SW 1271 (cell line): ENCODE data around the gene AMIGO1.

ENCODE experiments used
- DNase-seq, 2 experiments: peaks; one replicate each; lab custom pipeline; 2025; lab: John Stamatoyannopoulos, UW

The AMIGO1 gene

GRCh38 chr1:109502364-109502851 is 7.1 kb downstream of the AMIGO1 start:
- DNase-seq, result no peak

- no peak for DNase-seq
Observed at GRCh38 chr1:109501644-109502363, 7.7 kb downstream of the AMIGO1 start.

GRCh38 chr1:109500941-109501381 is 8.6 kb downstream of the AMIGO1 start:
- DNase-seq, result no peak

GRCh38 chr1:109499661-109500536 is 9.6 kb downstream of the AMIGO1 start:
- DNase-seq, result no peak

- DNase-seq, result no peak
Observed at GRCh38 chr1:109499081-109499480, 10.4 kb downstream of the AMIGO1 start.

- peak in 1 of 2 experiments; percentile 14 for DNase-seq
Observed at GRCh38 chr1:109498161-109498801, 11.2 kb downstream of the AMIGO1 start.

- DNase-seq, result no peak
Observed at GRCh38 chr1:109497449-109498160, 11.9 kb downstream of the AMIGO1 start.

GRCh38 chr1:109495738-109496137 is 13.8 kb downstream of the AMIGO1 start:
- DNase-seq, result no peak

GRCh38 chr1:109493805-109494539 is 15.6 kb downstream of the AMIGO1 start, which contains the start of gene CYB561D1:
TSS of gene CYB561D1 (plus strand) at chr1:109494094. CDS start at chr1:109494140, 46 bp downstream.
- peak in 1 of 2 experiments; percentile 82 for DNase-seq

- DNase-seq, result no peak
Observed at GRCh38 chr1:109493227-109493626, 16.3 kb downstream of the AMIGO1 start.

GRCh38 chr1:109492779-109493178 is 16.7 kb downstream of the AMIGO1 start:
- no peak for DNase-seq

GRCh38 chr1:109491372-109491771 is 18.2 kb downstream of the AMIGO1 start:
- DNase-seq, result no peak

GRCh38 chr1:109490934-109491302 is 18.6 kb downstream of the AMIGO1 start:
- DNase-seq, result no peak

GRCh38 chr1:109490029-109490933 is 19.2 kb downstream of the AMIGO1 start:
- peak in 1 of 2 experiments; percentile 36 for DNase-seq

GRCh38 chr1:109488696-109489095 is 20.8 kb downstream of the AMIGO1 start:
- no peak for DNase-seq

GRCh38 chr1:109488201-109488600 is 21.3 kb downstream of the AMIGO1 start:
- no peak for DNase-seq

- DNase-seq, result no peak
Observed at GRCh38 chr1:109487261-109487660, 22.3 kb downstream of the AMIGO1 start.

GRCh38 chr1:109485001-109485400 is 24.5 kb downstream of the AMIGO1 start:
- no peak for DNase-seq

- DNase-seq, result no peak
Observed at GRCh38 chr1:109484519-109484975, 25.0 kb downstream of the AMIGO1 start.
